HG03139 (cell line): ENCODE measurements around the gene ACP4.

Experiments used
- ATAC-seq: cut with Tn5 transposase; IDR thresholded peaks from one replicate; pipeline ENCODE4 v1.9.1; 2021; ENCODE audit not compliant: unreplicated experiment

The ACP4 gene

DNA sequence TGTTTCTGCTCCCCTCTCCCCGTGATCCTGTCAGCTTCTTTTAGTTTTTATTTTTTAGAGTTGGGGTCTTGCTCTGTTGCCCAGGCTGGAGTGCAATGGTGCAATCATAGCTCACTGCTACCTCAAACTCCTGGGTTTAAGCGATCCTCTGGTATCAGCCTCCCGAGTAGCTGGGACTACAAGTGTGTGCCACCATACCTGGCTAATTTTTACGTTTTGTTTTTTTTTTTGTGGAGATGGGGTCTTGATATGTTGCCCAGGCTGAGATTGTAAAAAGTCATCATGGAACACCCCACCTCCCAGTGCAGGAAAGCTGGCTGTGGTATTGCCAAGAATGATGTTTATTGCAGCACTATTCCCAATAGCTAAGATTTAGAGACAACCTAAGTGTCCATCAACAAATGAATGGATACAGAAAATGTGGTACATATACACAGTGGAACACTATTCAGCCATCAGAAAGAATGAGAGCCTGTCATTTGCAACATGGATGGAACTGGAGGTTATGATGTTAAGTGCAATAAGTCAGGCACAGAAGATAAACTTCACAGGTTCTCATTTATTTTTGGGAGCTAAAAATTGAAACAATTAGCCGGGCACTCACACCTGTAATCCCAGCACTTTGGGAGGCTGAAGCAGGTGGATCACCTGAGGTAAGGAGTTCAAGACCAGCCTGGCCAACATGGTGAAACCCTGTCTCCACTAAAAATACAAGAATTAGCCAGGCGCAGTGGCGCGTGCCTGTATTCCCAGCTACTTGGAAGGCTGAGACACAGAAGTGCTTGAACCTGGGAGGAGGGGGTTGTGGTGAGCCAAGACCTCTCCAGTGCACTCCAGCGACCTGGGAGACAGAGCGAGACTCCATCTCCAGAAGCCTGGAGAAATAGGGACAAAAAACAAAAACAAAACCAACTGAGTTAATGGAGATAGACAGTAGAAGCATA is 49.8 kb downstream of the ACP4 start:
- ATAC-seq, result no peak

DNA sequence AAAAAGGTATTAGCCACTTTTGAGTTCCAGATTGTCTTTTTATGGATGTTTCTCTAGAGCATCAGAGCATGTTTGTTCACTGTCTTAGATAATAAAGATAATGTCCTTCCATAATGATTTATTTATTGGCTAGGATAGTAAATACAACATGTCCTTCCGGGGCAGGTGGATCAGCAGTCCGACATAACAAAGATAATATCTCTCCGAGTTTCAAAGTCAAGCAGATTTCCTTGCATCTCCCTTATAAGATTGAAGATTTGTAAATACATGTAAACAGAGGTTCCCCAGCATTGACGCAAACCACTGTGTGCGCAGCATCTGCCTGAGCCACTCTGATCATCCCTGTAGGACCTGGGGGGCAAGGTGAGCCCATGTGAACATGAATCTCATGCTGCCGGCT is 51.9 kb downstream of the ACP4 start:
- no peak for ATAC-seq

DNA sequence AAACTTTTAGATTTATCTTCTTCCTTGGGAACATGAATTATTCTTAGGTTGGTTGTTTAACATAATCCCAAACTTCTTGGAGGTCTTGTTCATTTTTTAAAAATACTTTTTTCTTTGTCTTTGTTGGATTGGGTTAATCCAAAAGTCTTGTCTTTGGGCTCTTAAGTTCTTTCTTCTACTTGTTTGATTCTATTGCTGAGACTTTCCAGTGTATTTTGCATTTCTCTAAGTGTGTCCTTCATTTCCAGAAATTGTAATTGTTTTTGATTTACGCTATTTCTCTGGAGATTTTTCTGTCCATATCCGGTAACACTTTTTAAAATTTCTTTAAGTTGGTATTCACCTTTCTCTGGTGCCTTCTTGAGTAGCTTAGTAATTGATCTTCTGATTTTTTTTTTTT is 53.0 kb downstream of the ACP4 start:
- ATAC-seq, result no peak

DNA sequence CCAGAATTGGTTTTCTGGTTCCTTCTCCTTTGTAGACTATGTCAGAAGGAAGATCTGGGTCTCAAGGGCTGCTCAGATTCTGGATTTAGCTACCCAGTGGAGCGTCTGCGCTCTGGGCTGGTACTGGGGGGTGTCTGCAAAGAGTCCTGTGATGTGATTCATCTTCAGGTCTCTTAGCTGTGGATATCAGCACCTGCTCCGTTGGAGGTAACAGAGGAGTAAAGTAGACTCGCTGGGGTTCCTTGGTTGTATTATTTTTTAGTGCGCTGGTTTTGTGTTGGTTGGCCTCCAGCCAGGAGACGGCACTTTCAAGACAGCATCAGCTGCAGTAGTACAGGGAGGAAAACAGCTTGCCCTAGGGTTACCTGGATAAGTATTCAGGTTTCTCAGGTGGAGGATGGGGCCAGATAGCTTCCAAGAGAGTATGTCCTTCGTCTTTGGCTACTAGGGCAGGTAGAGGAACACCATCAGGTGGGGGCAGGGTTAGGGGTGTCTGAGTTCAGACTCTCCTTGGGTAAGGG is 53.5 kb downstream of the ACP4 start:
- no peak for ATAC-seq

DNA sequence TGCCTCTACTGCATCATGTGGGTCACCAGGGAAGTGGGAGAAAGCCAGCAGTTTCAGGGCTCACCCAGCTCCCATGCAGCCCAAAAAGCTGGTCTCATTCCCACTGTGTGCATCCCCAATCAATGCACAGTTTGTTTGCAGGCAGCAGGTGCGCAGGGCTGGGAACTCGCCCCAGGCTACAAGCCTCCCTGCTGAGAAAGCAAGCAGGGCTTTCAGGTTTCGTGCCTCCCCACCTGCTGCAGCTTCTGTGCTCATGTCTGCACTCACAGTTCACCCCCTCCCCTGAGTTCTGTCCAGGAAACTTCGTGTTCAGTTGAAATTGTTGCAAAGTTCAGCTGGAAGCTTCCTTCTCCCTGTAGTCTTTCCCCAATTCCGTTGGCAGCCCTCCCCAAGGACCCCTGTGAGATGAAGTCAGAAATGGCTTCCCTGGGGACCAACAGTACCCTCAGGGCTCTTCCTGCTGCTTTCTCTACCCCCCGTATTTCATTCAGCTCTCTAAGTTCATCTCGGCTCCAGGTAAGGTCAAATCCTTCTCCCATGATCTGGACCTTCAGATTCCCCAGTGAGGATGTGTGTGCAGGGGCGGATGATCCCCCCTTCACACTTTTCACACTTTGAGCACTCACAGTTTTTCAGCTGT is 54.2 kb downstream of the ACP4 start:
- no peak for ATAC-seq
